HG03095 (cell line): ENCODE data around the gene MCAM.

Source experiments
- ATAC-seq: cut with Tn5 transposase; IDR thresholded peaks from one replicate; pipeline ENCODE4 v1.9.1; 2021; ENCODE audit warnings: moderate library complexity; ENCODE audit not compliant: unreplicated experiment

MCAM gene

GRCh38 chr11:119316729-119317591 is at the start of gene MCAM:
TSS of gene MCAM (minus strand) at chr11:119317130. CDS start at chr11:119317101, 29 bp downstream.
- ATAC-seq, result no peak

GRCh38 chr11:119365071-119365591 is 48.2 kb upstream of the MCAM start:
- ATAC-seq, result no peak

GRCh38 chr11:119363851-119364590 is 47.1 kb upstream of the MCAM start:
- no peak for ATAC-seq

- no peak for ATAC-seq
Observed at GRCh38 chr11:119363081-119363850, 46.3 kb upstream of the MCAM start.

- no peak for ATAC-seq
Observed at GRCh38 chr11:119362741-119363080, 45.8 kb upstream of the MCAM start.

- ATAC-seq, result no peak
Observed at GRCh38 chr11:119361941-119362725, 45.2 kb upstream of the MCAM start.

GRCh38 chr11:119361056-119361787 is 44.3 kb upstream of the MCAM start:
- no peak for ATAC-seq

- no peak for ATAC-seq
Observed at GRCh38 chr11:119359365-119360214, 42.7 kb upstream of the MCAM start.

GRCh38 chr11:119357074-119357473 is 40.1 kb upstream of the MCAM start:
- no peak for ATAC-seq

GRCh38 chr11:119356349-119357031 is 39.6 kb upstream of the MCAM start:
- peak; percentile 53 for ATAC-seq

GRCh38 chr11:119355091-119355843 is 38.3 kb upstream of the MCAM start:
- ATAC-seq, result no peak

GRCh38 chr11:119352857-119353260 is 35.9 kb upstream of the MCAM start:
- ATAC-seq, result no peak

- ATAC-seq, result no peak
Observed at GRCh38 chr11:119351232-119351631, 34.3 kb upstream of the MCAM start.

GRCh38 chr11:119350302-119350701 is 33.4 kb upstream of the MCAM start:
- no peak for ATAC-seq

- no peak for ATAC-seq
Observed at GRCh38 chr11:119347940-119348605, 31.1 kb upstream of the MCAM start.

GRCh38 chr11:119347242-119347641 is 30.3 kb upstream of the MCAM start:
- no peak for ATAC-seq

GRCh38 chr11:119346605-119347004 is 29.7 kb upstream of the MCAM start, which contains the start of gene MFRP:
TSS of gene MFRP (minus strand) at chr11:119346705. CDS start at chr11:119346513, 192 bp downstream.
- no peak for ATAC-seq
